Heart left ventricle (tissue), 13 donors: ENCODE measurements around the gene RPL35.

Experiments used
- POLR2A ChIP-seq, 2 donors: fragments of 450-650 bp; IDR thresholded peaks; one replicate each; pipeline ENCODE4 v1.6.1; 2017; ENCODE audit warnings: antibody characterized with exemption in 2 of 2, mild to moderate bottlenecking in 2 of 2, moderate library complexity in 2 of 2
- TF ChIP-seq, protein P1 (sequence below), 12 donors: fragments of 200-600 bp; sonication (generic) in 4 of 12; IDR thresholded peaks; one replicate each; pipeline versions ENCODE4 v1.5.0 to v1.8.0; 2018 to 2022; ENCODE audit warnings: antibody characterized with exemption in 12 of 12, mild to moderate bottlenecking in 5 of 12
- donor health status: ischemic (EF 13 %, LVEDD 7.1; RV severe dilation, severe dysfunction).
- donor health status: DM: no; HTN: yes; CAD: no.
- donor health status: DM: no; HTN: no; CAD: no.
- donor health status: ischemic (EF 25% LVEDD 6.9; RV normal size, moderate dysfunction).
- donor health status: ischemic (EF 25% LVEDD 5.7; RV mildly dilated, moderate dysfunction).
- donor health status: ischemic (EF 35%, LVEDD 5.7; RV mildly dilated, moderate dysfunction).
- donor health status: nonischemic (EF 11% LVEDD 7.7; RV severe dilation, severe dysfunction).
- donor health status: DM: yes; HTN: yes; CAD: no.
- donor health status: PGD.
- donor health status: ischemic (EF 29% LVEDD 5.4; RV normal size, mild dysfunction).
- donor health status: nonischemic (EF 23%, LVEDD 6.1; RV moderate dilation, normal function).

DNA sequence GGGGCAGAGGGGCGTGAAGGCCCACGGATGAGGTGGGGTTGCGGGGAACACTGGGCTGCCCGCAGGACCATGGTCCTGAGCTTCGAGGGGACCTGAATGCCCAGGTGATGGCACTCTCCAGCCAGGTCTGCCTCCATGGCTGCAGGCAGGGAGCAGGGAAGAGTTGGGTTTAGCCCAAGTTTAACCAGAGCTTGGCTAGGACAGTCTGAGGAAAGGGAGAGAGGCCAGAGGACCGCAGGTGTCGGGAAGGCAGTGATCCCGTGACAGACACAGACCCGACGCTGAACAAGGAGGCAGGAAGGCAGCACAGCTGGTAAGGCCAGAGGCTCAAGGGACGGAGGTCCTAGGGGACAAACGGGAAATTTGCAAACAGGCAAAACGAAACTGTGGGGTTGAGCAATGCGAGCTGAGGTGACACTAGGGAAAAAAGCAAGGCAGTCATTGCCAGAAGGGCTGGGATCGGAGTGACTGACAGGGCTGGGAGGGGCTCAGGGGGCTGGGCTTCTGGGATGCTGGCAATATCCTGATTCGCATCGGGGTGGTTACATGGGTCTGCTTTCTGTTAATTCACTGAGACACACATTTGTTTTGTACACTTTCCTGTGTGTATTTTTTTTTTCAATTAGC lies 25.2 kb upstream of the RPL35 start:
- TF ChIP-seq, protein P1, sequence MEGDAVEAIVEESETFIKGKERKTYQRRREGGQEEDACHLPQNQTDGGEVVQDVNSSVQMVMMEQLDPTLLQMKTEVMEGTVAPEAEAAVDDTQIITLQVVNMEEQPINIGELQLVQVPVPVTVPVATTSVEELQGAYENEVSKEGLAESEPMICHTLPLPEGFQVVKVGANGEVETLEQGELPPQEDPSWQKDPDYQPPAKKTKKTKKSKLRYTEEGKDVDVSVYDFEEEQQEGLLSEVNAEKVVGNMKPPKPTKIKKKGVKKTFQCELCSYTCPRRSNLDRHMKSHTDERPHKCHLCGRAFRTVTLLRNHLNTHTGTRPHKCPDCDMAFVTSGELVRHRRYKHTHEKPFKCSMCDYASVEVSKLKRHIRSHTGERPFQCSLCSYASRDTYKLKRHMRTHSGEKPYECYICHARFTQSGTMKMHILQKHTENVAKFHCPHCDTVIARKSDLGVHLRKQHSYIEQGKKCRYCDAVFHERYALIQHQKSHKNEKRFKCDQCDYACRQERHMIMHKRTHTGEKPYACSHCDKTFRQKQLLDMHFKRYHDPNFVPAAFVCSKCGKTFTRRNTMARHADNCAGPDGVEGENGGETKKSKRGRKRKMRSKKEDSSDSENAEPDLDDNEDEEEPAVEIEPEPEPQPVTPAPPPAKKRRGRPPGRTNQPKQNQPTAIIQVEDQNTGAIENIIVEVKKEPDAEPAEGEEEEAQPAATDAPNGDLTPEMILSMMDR (IDR thresholded peaks at IDR 0.05), result no peak
- TF ChIP-seq POLR2A (IDR thresholded peaks at IDR 0.05), result no peak
